Measurements from ENCODE around the gene KMT2D.

KMT2D gene

GRCh38 chr12:49051777-49052438 is 8.7 kb downstream of the KMT2D start:
- no peak for DNase-seq

- DNase-seq, result no peak
These were observed 9.2 kb downstream of the KMT2D start for GRCh38 chr12:49051373-49051764.

GRCh38 chr12:49050507-49051372 is 9.9 kb downstream of the KMT2D start:
- DNase-seq, result no peak

- no peak for DNase-seq
These were observed 10.9 kb downstream of the KMT2D start for GRCh38 chr12:49049566-49050224.

- no peak for DNase-seq
These were observed 11.6 kb downstream of the KMT2D start for GRCh38 chr12:49048953-49049352.

GRCh38 chr12:49046129-49046895 is 14.3 kb downstream of the KMT2D start:
- no peak for DNase-seq

GRCh38 chr12:49044660-49045059 is 15.9 kb downstream of the KMT2D start:
- no peak for DNase-seq

- no peak for DNase-seq
These were observed 16.7 kb downstream of the KMT2D start for GRCh38 chr12:49043856-49044258.

- no peak for DNase-seq
These were observed 17.4 kb downstream of the KMT2D start for GRCh38 chr12:49043241-49043640.

- no peak for DNase-seq
These were observed 18.6 kb downstream of the KMT2D start for GRCh38 chr12:49041881-49042484.

GRCh38 chr12:49041036-49041880 is 19.3 kb downstream of the KMT2D start:
- no peak for DNase-seq

GRCh38 chr12:49040364-49040855 is 20.2 kb downstream of the KMT2D start:
- no peak for DNase-seq

- no peak for DNase-seq
These were observed 20.9 kb downstream of the KMT2D start for GRCh38 chr12:49039421-49040363.

GRCh38 chr12:49038291-49038955 is 22.2 kb downstream of the KMT2D start:
- DNase-seq, result no peak

GRCh38 chr12:49037947-49038237 is 22.7 kb downstream of the KMT2D start:
- no peak for DNase-seq

- DNase-seq, result no peak
These were observed 23.3 kb downstream of the KMT2D start for GRCh38 chr12:49037111-49037946.

- DNase-seq, result no peak
These were observed 24.6 kb downstream of the KMT2D start for GRCh38 chr12:49036029-49036428.

- no peak for DNase-seq
These were observed 26.3 kb downstream of the KMT2D start for GRCh38 chr12:49034286-49034622.
